HepG2 (cell line): ENCODE data around the gene COX7C.

ENCODE experiments used
- CHD2 ChIP-seq: IDR thresholded peaks from 2 replicates; pipeline ENCODE4 v1.6.1; 2011; ENCODE audit warnings: low read depth, low read length, improper control_type of control experiment
- TBX2 ChIP-seq: sonication (generic); formaldehyde crosslinking; IDR thresholded peaks from 2 replicates; pipeline ENCODE4 v1.5.0; 2020; ENCODE audit warnings: missing genetic modification reagents, mild to moderate bottlenecking, borderline replicate concordance
- ZNF12 ChIP-seq: sonication (generic); formaldehyde crosslinking; IDR thresholded peaks from 2 replicates; pipeline ENCODE4 v1.5.0; 2020; ENCODE audit warnings: missing genetic modification reagents
- TF ChIP-seq, protein P1 (sequence below), 2 experiments: fragments of 450-650 bp in 1 of 2; sonication (generic) in 1 of 2; formaldehyde crosslinking in 1 of 2; IDR thresholded peaks; 2 replicates each; pipeline versions ENCODE4 v1.6.1 to v1.8.0; 2016 to 2022; ENCODE audit warnings: antibody characterized with exemption in 1 of 2, mild to moderate bottlenecking in 1 of 2, missing genetic modification reagents in 1 of 2
- TF ChIP-seq, protein P2 (sequence below): conservative IDR thresholded peaks from 2 replicates; pipeline ENCODE4 v1.6.1; 2018; ENCODE audit warnings: missing genetic modification reagents

DNA sequence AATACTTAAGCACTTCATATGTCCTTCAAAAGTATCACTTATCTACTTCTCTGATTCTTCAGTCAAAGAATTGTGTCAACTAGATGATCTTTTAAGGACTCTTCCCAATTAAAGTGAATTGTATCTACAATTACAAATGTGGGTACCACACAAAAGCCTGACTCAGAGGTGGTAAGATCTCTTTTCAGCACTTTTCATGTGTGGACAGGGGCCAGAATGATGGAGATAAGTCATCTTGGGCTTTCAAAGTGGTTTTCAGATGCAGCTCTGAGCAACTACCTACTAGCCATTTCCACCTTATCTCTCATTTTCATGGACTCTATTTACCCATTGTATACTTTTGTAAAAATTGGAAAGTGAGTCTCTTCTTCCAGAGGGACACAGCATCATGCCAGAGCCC, 8.4 kb downstream of the COX7C start:
- TF ChIP-seq ZNF12 (no peak), CHD2 (no peak), TBX2 (CRISPR knock-in tag) (no peak)
- TF ChIP-seq, protein P1, sequence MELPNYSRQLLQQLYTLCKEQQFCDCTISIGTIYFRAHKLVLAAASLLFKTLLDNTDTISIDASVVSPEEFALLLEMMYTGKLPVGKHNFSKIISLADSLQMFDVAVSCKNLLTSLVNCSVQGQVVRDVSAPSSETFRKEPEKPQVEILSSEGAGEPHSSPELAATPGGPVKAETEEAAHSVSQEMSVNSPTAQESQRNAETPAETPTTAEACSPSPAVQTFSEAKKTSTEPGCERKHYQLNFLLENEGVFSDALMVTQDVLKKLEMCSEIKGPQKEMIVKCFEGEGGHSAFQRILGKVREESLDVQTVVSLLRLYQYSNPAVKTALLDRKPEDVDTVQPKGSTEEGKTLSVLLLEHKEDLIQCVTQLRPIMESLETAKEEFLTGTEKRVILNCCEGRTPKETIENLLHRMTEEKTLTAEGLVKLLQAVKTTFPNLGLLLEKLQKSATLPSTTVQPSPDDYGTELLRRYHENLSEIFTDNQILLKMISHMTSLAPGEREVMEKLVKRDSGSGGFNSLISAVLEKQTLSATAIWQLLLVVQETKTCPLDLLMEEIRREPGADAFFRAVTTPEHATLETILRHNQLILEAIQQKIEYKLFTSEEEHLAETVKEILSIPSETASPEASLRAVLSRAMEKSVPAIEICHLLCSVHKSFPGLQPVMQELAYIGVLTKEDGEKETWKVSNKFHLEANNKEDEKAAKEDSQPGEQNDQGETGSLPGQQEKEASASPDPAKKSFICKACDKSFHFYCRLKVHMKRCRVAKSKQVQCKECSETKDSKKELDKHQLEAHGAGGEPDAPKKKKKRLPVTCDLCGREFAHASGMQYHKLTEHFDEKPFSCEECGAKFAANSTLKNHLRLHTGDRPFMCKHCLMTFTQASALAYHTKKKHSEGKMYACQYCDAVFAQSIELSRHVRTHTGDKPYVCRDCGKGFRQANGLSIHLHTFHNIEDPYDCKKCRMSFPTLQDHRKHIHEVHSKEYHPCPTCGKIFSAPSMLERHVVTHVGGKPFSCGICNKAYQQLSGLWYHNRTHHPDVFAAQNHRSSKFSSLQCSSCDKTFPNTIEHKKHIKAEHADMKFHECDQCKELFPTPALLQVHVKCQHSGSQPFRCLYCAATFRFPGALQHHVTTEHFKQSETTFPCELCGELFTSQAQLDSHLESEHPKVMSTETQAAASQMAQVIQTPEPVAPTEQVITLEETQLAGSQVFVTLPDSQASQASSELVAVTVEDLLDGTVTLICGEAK (IDR thresholded peaks at IDR 0.05): no peak
- TF ChIP-seq, protein P1 (CRISPR knock-in tag; IDR thresholded peaks at IDR 0.05): no peak
- TF ChIP-seq, protein P2, sequence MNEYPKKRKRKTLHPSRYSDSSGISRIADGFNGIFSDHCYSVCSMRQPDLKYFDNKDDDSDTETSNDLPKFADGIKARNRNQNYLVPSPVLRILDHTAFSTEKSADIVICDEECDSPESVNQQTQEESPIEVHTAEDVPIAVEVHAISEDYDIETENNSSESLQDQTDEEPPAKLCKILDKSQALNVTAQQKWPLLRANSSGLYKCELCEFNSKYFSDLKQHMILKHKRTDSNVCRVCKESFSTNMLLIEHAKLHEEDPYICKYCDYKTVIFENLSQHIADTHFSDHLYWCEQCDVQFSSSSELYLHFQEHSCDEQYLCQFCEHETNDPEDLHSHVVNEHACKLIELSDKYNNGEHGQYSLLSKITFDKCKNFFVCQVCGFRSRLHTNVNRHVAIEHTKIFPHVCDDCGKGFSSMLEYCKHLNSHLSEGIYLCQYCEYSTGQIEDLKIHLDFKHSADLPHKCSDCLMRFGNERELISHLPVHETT: no peak
